PFSK-1 (cell line): Measurements from ENCODE around the gene NFE2.

Experiments
- FOXP2 ChIP-seq: optimal IDR thresholded peaks from 2 replicates; pipeline ENCODE3; 2011; ENCODE audit warnings: borderline replicate concordance, control low read depth, inconsistent platforms; ENCODE audit not compliant: insufficient read depth; ENCODE audit errors: extremely low read length, extremely low read depth
- POLR2AphosphoS5 ChIP-seq: IDR thresholded peaks from 2 replicates; pipeline ENCODE4 v1.6.1; 2012; ENCODE audit warnings: low read depth, mild to moderate bottlenecking, control low read depth, low read length, moderate library complexity
- REST ChIP-seq, 2 experiments: IDR thresholded peaks; 2 replicates each; pipeline versions ENCODE4 v1.6.1 to v1.8.0; 2011 to 2012; ENCODE audit warnings: low read depth in 2 of 2, low read length in 2 of 2, control low read depth in 1 of 2, inconsistent platforms in 1 of 2, mild to moderate bottlenecking in 1 of 2, moderate library complexity in 1 of 2; ENCODE audit not compliant: insufficient read depth in 1 of 2
- SIN3A ChIP-seq: IDR thresholded peaks from 2 replicates; pipeline ENCODE4 v1.6.1; 2012; ENCODE audit warnings: mild to moderate bottlenecking, low read length, moderate library complexity, borderline replicate concordance; ENCODE audit not compliant: insufficient read depth
- TAF1 ChIP-seq: IDR thresholded peaks from 2 replicates; pipeline ENCODE4 v1.6.1; 2012; ENCODE audit warnings: low read length, control low read depth, borderline replicate concordance; ENCODE audit not compliant: insufficient read depth

The NFE2 gene

GRCh38 chr12:54331461-54331860 is 30.6 kb upstream of the NFE2 start:
- TF ChIP-seq REST (IDR thresholded peaks at IDR 0.05; ENCODE audit: insufficient read depth in 1 of 2, low read depth in 2 of 2, low read length in 2 of 2) (no peak), SIN3A (no peak), FOXP2 (no peak), TAF1 (no peak), POLR2AphosphoS5 (no peak)

- TF ChIP-seq REST (IDR thresholded peaks at IDR 0.05; ENCODE audit: insufficient read depth in 1 of 2, low read depth in 2 of 2, low read length in 2 of 2), result no peak
- no peak for TF ChIP-seq POLR2AphosphoS5
- TF ChIP-seq FOXP2, result no peak
- no peak for TF ChIP-seq TAF1
Measured at GRCh38 chr12:54330442-54330841, 29.6 kb upstream of the NFE2 start.

GRCh38 chr12:54329759-54330158 is 28.9 kb upstream of the NFE2 start:
- no peak for TF ChIP-seq SIN3A
- no peak for TF ChIP-seq POLR2AphosphoS5
- TF ChIP-seq REST (IDR thresholded peaks at IDR 0.05; ENCODE audit: insufficient read depth in 1 of 2, low read depth in 2 of 2, low read length in 2 of 2), result no peak

- no peak for TF ChIP-seq FOXP2
- TF ChIP-seq REST (IDR thresholded peaks at IDR 0.05; ENCODE audit: insufficient read depth in 1 of 2, low read depth in 2 of 2, low read length in 2 of 2), result no peak
- no peak for TF ChIP-seq TAF1
- no peak for TF ChIP-seq POLR2AphosphoS5
- no peak for TF ChIP-seq SIN3A
Measured at GRCh38 chr12:54328595-54329337, 28.0 kb upstream of the NFE2 start.
